Measurements from ENCODE around the gene THSD4.

Gene THSD4

GRCh38 chr15:71379893-71380292 lies 264.6 kb downstream of the THSD4 start:
- no peaks in the 10 kb centered on the region for H3F3A ChIP-seq (ENCODE audit: insufficient read depth, low read length)
- H2AFZ ChIP-seq (ENCODE audit: low read length): no peak overlapping the region
- no peak overlapping the region for H3K27ac ChIP-seq (ENCODE audit: low read length)
- TF ChIP-seq CTCF (IDR thresholded peaks at IDR 0.05; ENCODE audit: low read length): no peak
- no peak for TF ChIP-seq EZH2 (optimal IDR thresholded peaks at IDR 0.05; ENCODE audit: low read depth, low read length)
- no peak for TF ChIP-seq EZH2phosphoT487 (IDR thresholded peaks at IDR 0.05; ENCODE audit: low read length)
- no peaks in the 10 kb centered on the region for H3K27me3 ChIP-seq (replicated peaks; ENCODE audit: insufficient read depth, low read length)
- H3K36me3 ChIP-seq (replicated peaks; ENCODE audit: insufficient read depth, low read length): no peaks in the 10 kb centered on the region
- no peak for DNase-seq
- H4K20me1 ChIP-seq (ENCODE audit: insufficient read depth, low read length): no peaks in the 10 kb centered on the region
- no peaks in the 10 kb centered on the region for H3K9me3 ChIP-seq (replicated peaks; ENCODE audit: insufficient read depth, low read length)
- H3K4me1 ChIP-seq (ENCODE audit: low read length): no peaks in the 10 kb centered on the region
- H3K9ac ChIP-seq (ENCODE audit: low read length): no peak overlapping the region
- H3K79me2 ChIP-seq (ENCODE audit: low read length): no peaks in the 10 kb centered on the region
- no peaks in the 10 kb centered on the region for H3K9me2 ChIP-seq (replicated peaks; ENCODE audit: insufficient read depth, low read length)
- H3K4me2 ChIP-seq (ENCODE audit: low read depth, low read length): no peak overlapping the region
- H3K4me3 ChIP-seq (ENCODE audit: low read length): no peak overlapping the region

GRCh38 chr15:71380345-71380744 lies 265.1 kb downstream of the THSD4 start:
- Histone ChIP-seq H3K79me2 (ENCODE audit: low read length) (no peaks in the 10 kb centered on the region), H3K27me3 (replicated peaks; ENCODE audit: insufficient read depth, low read length) (no peaks in the 10 kb centered on the region), H3K9ac (ENCODE audit: low read length) (no peak overlapping the region), H3K9me2 (replicated peaks; ENCODE audit: insufficient read depth, low read length) (no peaks in the 10 kb centered on the region), H3K9me3 (replicated peaks; ENCODE audit: insufficient read depth, low read length) (no peaks in the 10 kb centered on the region), H3K36me3 (replicated peaks; ENCODE audit: insufficient read depth, low read length) (no peaks in the 10 kb centered on the region), H2AFZ (ENCODE audit: low read length) (no peak overlapping the region), H3K4me2 (ENCODE audit: low read depth, low read length) (no peak overlapping the region), H4K20me1 (ENCODE audit: insufficient read depth, low read length) (no peaks in the 10 kb centered on the region), H3K4me3 (ENCODE audit: low read length) (no peak overlapping the region), H3F3A (ENCODE audit: insufficient read depth, low read length) (no peaks in the 10 kb centered on the region), H3K27ac (ENCODE audit: low read length) (no peak overlapping the region), H3K4me1 (ENCODE audit: low read length) (no peaks in the 10 kb centered on the region)
- DNase-seq: no peak
- TF ChIP-seq EZH2 (optimal IDR thresholded peaks at IDR 0.05; ENCODE audit: low read depth, low read length) (no peak), EZH2phosphoT487 (IDR thresholded peaks at IDR 0.05; ENCODE audit: low read length) (no peak), CTCF (IDR thresholded peaks at IDR 0.05; ENCODE audit: low read length) (no peak)

- no peaks in the 10 kb centered on the region for H3F3A ChIP-seq (ENCODE audit: insufficient read depth, low read length)
- no peaks in the 10 kb centered on the region for H4K20me1 ChIP-seq (ENCODE audit: insufficient read depth, low read length)
- H3K36me3 ChIP-seq (replicated peaks; ENCODE audit: insufficient read depth, low read length): no peaks in the 10 kb centered on the region
- H3K4me1 ChIP-seq (ENCODE audit: low read length): no peaks in the 10 kb centered on the region; the same call in 1 of the 2 replicates
- H3K4me3 ChIP-seq (ENCODE audit: low read length): no peak overlapping the region
- H3K4me2 ChIP-seq (ENCODE audit: low read depth, low read length): no peak overlapping the region
- no peak for TF ChIP-seq EZH2 (optimal IDR thresholded peaks at IDR 0.05; ENCODE audit: low read depth, low read length)
- no peak for TF ChIP-seq EZH2phosphoT487 (IDR thresholded peaks at IDR 0.05; ENCODE audit: low read length)
- TF ChIP-seq CTCF (IDR thresholded peaks at IDR 0.05; ENCODE audit: low read length): no peak
- no peak for DNase-seq
- H3K9ac ChIP-seq (ENCODE audit: low read length): no peak overlapping the region
- no peaks in the 10 kb centered on the region for H3K79me2 ChIP-seq (ENCODE audit: low read length)
- H3K9me3 ChIP-seq (replicated peaks; ENCODE audit: insufficient read depth, low read length): no peaks in the 10 kb centered on the region
- no peaks in the 10 kb centered on the region for H3K9me2 ChIP-seq (replicated peaks; ENCODE audit: insufficient read depth, low read length)
- no peaks in the 10 kb centered on the region for H3K27me3 ChIP-seq (replicated peaks; ENCODE audit: insufficient read depth, low read length)
- H3K27ac ChIP-seq (ENCODE audit: low read length): no peak overlapping the region
- no peak overlapping the region for H2AFZ ChIP-seq (ENCODE audit: low read length)
Observed at GRCh38 chr15:71384501-71384900, 269.2 kb downstream of the THSD4 start.

Measured in MM.1S (cell line).